IMR-90 (cell line): ENCODE results near the gene COL23A1. TPM values are rescaled to one million over a fixed set of nuclear protein-coding genes. Genes with fewer than 3 reads are reported as not detected.

Source experiments
- ATAC-seq: fragments of 200-7000 bp; cut with Tn5 transposase; 2 replicates; pipeline ENCODE4 v1.9.1; 2020; ENCODE audit warnings: low read depth, mild to moderate bottlenecking, moderate library complexity
- BruUV-seq: library from RNA; stranded (reverse); fragments of 400-500 nt; replicated peaks from 2 replicates; lab custom pipeline; 2021; lab: Mats Ljungman, UMichigan
- CTCF ChIA-PET: fragments of 300-600 bp; formaldehyde crosslinking; extraction: SDS; loops from one replicate; lab custom pipeline; 2021; ENCODE audit warnings: antibody characterized with exemption; lab: Yijun Ruan, JAX
- POLR2A ChIA-PET: fragments of 300-600 bp; sonication (Branson Sonifier 250); formaldehyde crosslinking; loops from one replicate; lab custom pipeline; 2022; ENCODE audit warnings: antibody characterized with exemption; ENCODE audit not compliant: unreplicated experiment; lab: Charles Lee
- DNase-seq: peaks from one replicate; pipeline ENCODE4 v3.0.0; 2013
- H2AFZ ChIP-seq: replicated peaks from 2 replicates; pipeline ENCODE3; 2013; ENCODE audit warnings: low read length, mild to moderate bottlenecking; ENCODE audit not compliant: poor library complexity
- H2AK5ac ChIP-seq: 2 replicates; pipeline ENCODE4 v1.6.1; 2013; ENCODE audit warnings: low read depth, low read length, inconsistent platforms
- H2AK9ac ChIP-seq: replicated peaks from 2 replicates; pipeline ENCODE3; 2013; ENCODE audit warnings: mild to moderate bottlenecking, low read depth, low read length, moderate library complexity; ENCODE audit not compliant: poor library complexity
- H2BK120ac ChIP-seq: 2 replicates; pipeline ENCODE4 v1.6.1; 2013; ENCODE audit warnings: low read depth, low read length, inconsistent platforms
- H2BK15ac ChIP-seq: 3 replicates; pipeline ENCODE4 v1.6.1; 2013; ENCODE audit warnings: low read depth, low read length, inconsistent platforms
- H2BK20ac ChIP-seq: 2 replicates; pipeline ENCODE4 v1.6.1; 2013; ENCODE audit warnings: low read depth, mild to moderate bottlenecking, inconsistent platforms, low read length, moderate library complexity
- H2BK5ac ChIP-seq: 2 replicates; pipeline ENCODE4 v1.6.1; 2013; ENCODE audit warnings: mild to moderate bottlenecking, low read depth, low read length, inconsistent platforms; ENCODE audit not compliant: poor library complexity, severe bottlenecking
- H3K14ac ChIP-seq: replicated peaks from 2 replicates; pipeline ENCODE4 v1.6.1; 2013; ENCODE audit warnings: low read depth, low read length, inconsistent platforms
- H3K18ac ChIP-seq: 2 replicates; pipeline ENCODE4 v1.6.1; 2013; ENCODE audit warnings: low read depth, low read length, control low read depth
- H3K23ac ChIP-seq: 2 replicates; pipeline ENCODE4 v1.6.1; 2013; ENCODE audit warnings: low read depth, low read length, inconsistent platforms
- H3K27ac ChIP-seq: 2 replicates; pipeline ENCODE4 v1.5.1; 2013; ENCODE audit warnings: mild to moderate bottlenecking, control low read depth, low read length; ENCODE audit not compliant: insufficient read depth
- H3K27me3 ChIP-seq: 2 replicates; pipeline ENCODE4 v1.6.1; 2013; ENCODE audit warnings: low read length; ENCODE audit not compliant: control insufficient read depth, insufficient read depth
- H3K36me3 ChIP-seq: 2 replicates; pipeline ENCODE4 v1.6.1; 2013; ENCODE audit warnings: low read length, mixed read lengths; ENCODE audit not compliant: control insufficient read depth, insufficient read depth
- H3K4ac ChIP-seq: 2 replicates; pipeline ENCODE4 v1.6.1; 2013; ENCODE audit warnings: low read depth, low read length, inconsistent platforms
- H3K4me1 ChIP-seq: 2 replicates; pipeline ENCODE4 v1.6.1; 2013; ENCODE audit warnings: low read length, mixed read lengths; ENCODE audit not compliant: control insufficient read depth, insufficient read depth
- H3K4me2 ChIP-seq: 2 replicates; pipeline ENCODE4 v1.6.1; 2013; ENCODE audit warnings: low read depth, mild to moderate bottlenecking, control low read depth, low read length, moderate library complexity
- H3K4me3 ChIP-seq: 2 replicates; pipeline ENCODE4 v1.5.1; 2013; ENCODE audit warnings: low read depth, mild to moderate bottlenecking, control low read depth, low read length, moderate library complexity; ENCODE audit not compliant: insufficient read depth
- H3K56ac ChIP-seq: 2 replicates; pipeline ENCODE4 v1.6.1; 2013; ENCODE audit warnings: low read length, inconsistent platforms; ENCODE audit not compliant: insufficient read depth; ENCODE audit errors: extremely low read depth
- H3K79me1 ChIP-seq, 2 experiments: 2 replicates each; pipeline ENCODE4 v1.6.1; 2013; ENCODE audit warnings: low read length in 2 of 2, inconsistent platforms in 1 of 2, low read depth in 1 of 2
- H3K9ac ChIP-seq: 2 replicates; pipeline ENCODE4 v1.6.1; 2013; ENCODE audit warnings: low read depth, low read length, control low read depth
- H3K9me1 ChIP-seq: 2 replicates; pipeline ENCODE4 v1.6.1; 2013; ENCODE audit warnings: low read length, inconsistent platforms; ENCODE audit not compliant: insufficient read depth
- H3K9me3 ChIP-seq: 2 replicates; pipeline ENCODE4 v1.6.1; 2013; ENCODE audit warnings: low read length; ENCODE audit not compliant: control insufficient read depth, insufficient read depth
- H4K20me1 ChIP-seq: 2 replicates; pipeline ENCODE4 v1.6.1; 2013; ENCODE audit warnings: low read length, inconsistent platforms; ENCODE audit not compliant: insufficient read depth
- H4K5ac ChIP-seq: 2 replicates; pipeline ENCODE4 v1.6.1; 2013; ENCODE audit warnings: mild to moderate bottlenecking, low read depth, low read length, control low read depth
- H4K8ac ChIP-seq, 2 experiments: 2 replicates each; pipeline ENCODE4 v1.6.1; 2013; ENCODE audit warnings: low read depth in 2 of 2, low read length in 2 of 2, control low read depth in 1 of 2, inconsistent platforms in 1 of 2
- H4K91ac ChIP-seq: 2 replicates; pipeline ENCODE4 v1.6.1; 2013; ENCODE audit warnings: low read depth, low read length, inconsistent platforms; ENCODE audit not compliant: insufficient read depth
- RCOR1 ChIP-seq: IDR thresholded peaks from 2 replicates; pipeline ENCODE4 v1.6.1; 2012; ENCODE audit warnings: mild to moderate bottlenecking, low read length, improper control_type of control experiment; ENCODE audit not compliant: insufficient replicate concordance
- RFX5 ChIP-seq: IDR thresholded peaks from 2 replicates; pipeline ENCODE4 v1.8.0; 2012; ENCODE audit warnings: low read depth, mild to moderate bottlenecking, low read length, moderate library complexity
- WGBS, 2 experiments: methylation state at CpG; one replicate each; pipeline versions ENCODE4 v1.1.5 to v1.1.7; 2013; ENCODE audit warnings: missing lambda C conversion rate in 2 of 2; ENCODE audit not compliant: insufficient read length in 1 of 2; ENCODE audit errors: extremely low coverage in 2 of 2; 5-methylcytosine and 5-hydroxymethylcytosine counted together
- dilution Hi-C: fragments of 300-500 bp; cut with HindIII; formaldehyde crosslinking; loops from one replicate; pipeline ENCODE4 v1.14.3; 2018; ENCODE audit warnings: low sequenced_read_pairs; ENCODE audit not compliant: unreplicated experiment
- in situ Hi-C: fragments of 300-500 bp; cut with MboI; formaldehyde crosslinking; loops from 3 replicates; pipeline ENCODE4 v1.14.3; 2019; ENCODE audit warnings: low sequenced_read_pairs, inconsistent platforms, mixed read lengths
- intact Hi-C: fragments of 100-400 bp; cut with micrococcal nuclease; formaldehyde crosslinking; loops from 2 replicates; pipeline ENCODE4 v1.10.0; 2022
- polyA plus RNA-seq, 3 experiments: library from polyadenylated mRNA; depleted of rRNA; stranded (reverse); fragments of >200 nt; gene quantifications; 2 replicates each; pipeline ENCODE4 v1.2.3, GENCODE V29; 2012; ENCODE audit warnings: low replicate concordance in 1 of 3
- total RNA-seq: library from RNA; depleted of rRNA; stranded (reverse); fragments of >200 nt; gene quantifications from 2 replicates; pipeline ENCODE4 v1.2.3, GENCODE V29; 2012

COL23A1 gene
- total and polyA plus RNA-seq, 2 of the 4 experiments (the other 2 are of a cell fraction) = not detected

DNA sequence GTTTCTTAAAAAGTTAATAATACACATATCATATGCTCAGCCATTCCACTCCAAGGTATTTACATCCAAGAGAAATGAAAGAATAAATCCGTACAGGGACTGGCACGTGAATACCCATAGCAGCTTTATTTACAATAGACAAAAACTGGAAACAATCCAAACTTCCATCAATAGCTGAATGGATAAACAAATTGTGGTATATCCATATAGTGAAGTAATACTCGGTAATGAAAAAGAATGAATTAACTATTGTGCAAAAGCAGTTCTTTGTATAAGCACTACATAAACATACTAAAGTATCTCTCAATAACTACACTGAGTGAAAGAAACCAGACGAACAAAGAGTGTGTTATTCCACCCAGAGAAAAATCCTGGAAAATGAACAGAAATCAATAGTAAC lies 17.6 kb downstream of the COL23A1 start:
- H3K4me2 ChIP-seq = no peak overlapping the region
- no peak overlapping the region for H4K5ac ChIP-seq
- H2BK15ac ChIP-seq = no peak overlapping the region
- H3K4me3 ChIP-seq = no peak overlapping the region
- dilution Hi-C loops (no loop called here), in situ Hi-C loops (no loop called here), intact Hi-C loops (no loop called here)
- peaks cover 14% of the 10 kb centered on the region for H3K9me3 ChIP-seq
- no peak overlapping the region for H4K8ac ChIP-seq
- DNase-seq (no peak), ATAC-seq (no peak)
- no peak for TF ChIP-seq RCOR1
- TF ChIP-seq RFX5 = no peak
- no peaks in the 10 kb centered on the region for H3K36me3 ChIP-seq
- no peak overlapping the region for H3K18ac ChIP-seq
- no peak overlapping the region for H3K23ac ChIP-seq
- ChIA-PET POLR2A (no interaction called here), CTCF (no interaction called here)
- no peak overlapping the region for H2BK120ac ChIP-seq
- H4K91ac ChIP-seq = no peak overlapping the region
- no peak overlapping the region for H2AFZ ChIP-seq
- no peaks in the 10 kb centered on the region for H4K20me1 ChIP-seq
- no peak overlapping the region for H3K14ac ChIP-seq
- no peak overlapping the region for H3K56ac ChIP-seq
- no peak overlapping the region for H3K27ac ChIP-seq
- H2AK5ac ChIP-seq = no peak overlapping the region
- no peaks in the 10 kb centered on the region for H3K9me1 ChIP-seq
- BruUV-seq = no TSS peak
- no peaks in the 10 kb centered on the region for H3K4me1 ChIP-seq
- no peak overlapping the region for H2AK9ac ChIP-seq
- no peak overlapping the region for H3K9ac ChIP-seq
- no peaks in the 10 kb centered on the region for H3K79me1 ChIP-seq
- H2BK20ac ChIP-seq = no peak overlapping the region
- no peaks in the 10 kb centered on the region for H3K27me3 ChIP-seq
- no peak overlapping the region for H3K4ac ChIP-seq
- no CpG with 5 or more reads among the region's 4 CpGs for WGBS, 2 experiments
- H2BK5ac ChIP-seq = no peak overlapping the region
